ENCODE data around the gene CTCF.

The CTCF gene

GRCh38 chr16:67549936-67550335, 12.4 kb upstream of the CTCF start:
- no peak for DNase-seq

GRCh38 chr16:67551091-67551490, 11.2 kb upstream of the CTCF start:
- DNase-seq, result no peak

- no peak for DNase-seq
These were observed 10.4 kb upstream of the CTCF start for GRCh38 chr16:67551972-67552371.

GRCh38 chr16:67552476-67552875, 9.8 kb upstream of the CTCF start:
- peak; percentile 59 for DNase-seq

GRCh38 chr16:67555795-67556212, 6.5 kb upstream of the CTCF start:
- DNase-seq, result no peak

GRCh38 chr16:67558859-67559258, 3.5 kb upstream of the CTCF start:
- no peak for DNase-seq

GRCh38 chr16:67560827-67561342, 1.4 kb upstream of the CTCF start:
- DNase-seq, result no peak

- no peak for DNase-seq
These were observed 864 bp upstream of the CTCF start for GRCh38 chr16:67561501-67561823.

GRCh38 chr16:67561824-67562525, 351 bp upstream of the CTCF start:
- peak; percentile 97 for DNase-seq

- peak; percentile 89 for DNase-seq
These were observed 787 bp downstream of the CTCF start for GRCh38 chr16:67562918-67563707.

GRCh38 chr16:67563708-67564468, 1.6 kb downstream of the CTCF start:
- peak; percentile 77 for DNase-seq

GRCh38 chr16:67565470-67566100, 3.3 kb downstream of the CTCF start:
- no peak for DNase-seq

- no peak for DNase-seq
These were observed 9.1 kb downstream of the CTCF start for GRCh38 chr16:67571464-67571863.

- no peak for DNase-seq
These were observed 9.7 kb downstream of the CTCF start for GRCh38 chr16:67571981-67572431.

- no peak for DNase-seq
These were observed 17.4 kb downstream of the CTCF start for GRCh38 chr16:67579686-67580085.

GRCh38 chr16:67580202-67580601, 17.9 kb downstream of the CTCF start:
- DNase-seq, result no peak

GRCh38 chr16:67593288-67593687, 31.0 kb downstream of the CTCF start:
- DNase-seq, result no peak

GRCh38 chr16:67593701-67594100, 31.4 kb downstream of the CTCF start:
- DNase-seq, result no peak

GRCh38 chr16:67594256-67594915, 32.1 kb downstream of the CTCF start:
- no peak for DNase-seq

- DNase-seq, result no peak
These were observed 32.6 kb downstream of the CTCF start for GRCh38 chr16:67594956-67595355.

GRCh38 chr16:67598527-67598926, 36.2 kb downstream of the CTCF start:
- DNase-seq, result peak; percentile 9

- DNase-seq, result no peak
These were observed 43.3 kb downstream of the CTCF start for GRCh38 chr16:67605641-67606040.

All from eye (tissue), 1 donor.